WTC11 (cell line): Measurements from ENCODE around the gene FNDC3B. TPM values are rescaled to one million over a fixed set of nuclear protein-coding genes. Genes with fewer than 3 reads are reported as not detected.

Experiments
- ATAC-seq: fragments of 200-7000 bp; cut with Tn5 transposase; 2 replicates; pipeline ENCODE4 v1.10.0; 2021; ENCODE audit warnings: mild to moderate bottlenecking, moderate library complexity
- CTCF ChIA-PET: fragments of 300-600 bp; sonication (Branson Sonifier 250); formaldehyde crosslinking; loops from one replicate; lab custom pipeline; 2021; ENCODE audit warnings: antibody characterized with exemption; lab: Charles Lee
- POLR2A ChIA-PET: fragments of 350-600 bp; sonication (Branson Sonifier 250); formaldehyde crosslinking; loops from one replicate; lab custom pipeline; 2021; ENCODE audit warnings: antibody characterized with exemption; lab: Charles Lee
- DNase-seq: peaks from one replicate; pipeline ENCODE4 v3.0.0; 2021; ENCODE audit warnings: low spot score
- H3K27ac Mint-ChIP-seq: 2 replicates; pipeline ENCODE4 v1.8.0; 2021; ENCODE audit warnings: mixed read lengths
- H3K27me3 Mint-ChIP-seq: 2 replicates; pipeline ENCODE4 v1.8.0; 2021; ENCODE audit warnings: low read depth, mild to moderate bottlenecking, moderate library complexity, mixed read lengths
- H3K36me3 Mint-ChIP-seq: 2 replicates; pipeline ENCODE4 v1.8.0; 2021; ENCODE audit warnings: mixed read lengths
- H3K4me1 Mint-ChIP-seq: 2 replicates; pipeline ENCODE4 v1.8.0; 2022; ENCODE audit warnings: mixed read lengths
- H3K4me3 Mint-ChIP-seq: 2 replicates; pipeline ENCODE4 v1.8.0; 2021; ENCODE audit warnings: mild to moderate bottlenecking, moderate library complexity, mixed read lengths
- H3K9me3 Mint-ChIP-seq: 2 replicates; pipeline ENCODE4 v1.8.0; 2021; ENCODE audit warnings: mixed read lengths
- E2F4 ChIP-seq: sonication (generic); formaldehyde crosslinking; IDR thresholded peaks from 2 replicates; pipeline ENCODE4 v1.8.1; 2022; ENCODE audit warnings: low read depth, mild to moderate bottlenecking, moderate library complexity, missing genetic modification reagents, borderline replicate concordance
- FOXP1 ChIP-seq: sonication (generic); formaldehyde crosslinking; IDR thresholded peaks from 2 replicates; pipeline ENCODE4 v1.8.0; 2022; ENCODE audit warnings: missing genetic modification reagents, mild to moderate bottlenecking, moderate library complexity, borderline replicate concordance
- FOXP4 ChIP-seq: sonication (generic); formaldehyde crosslinking; IDR thresholded peaks from 2 replicates; pipeline ENCODE4 v1.8.0; 2022; ENCODE audit warnings: mild to moderate bottlenecking, missing genetic modification reagents
- GRHL2 ChIP-seq: fragments of 250-450 bp; sonication (Bioruptor Pico); IDR thresholded peaks from 2 replicates; pipeline ENCODE4 v1.8.0; 2022; ENCODE audit warnings: mild to moderate bottlenecking, moderate library complexity; ENCODE audit not compliant: insufficient replicate concordance, severe bottlenecking
- HMGXB4 ChIP-seq: sonication (generic); formaldehyde crosslinking; IDR thresholded peaks from 2 replicates; pipeline ENCODE4 v1.8.1; 2023; ENCODE audit warnings: mild to moderate bottlenecking, moderate library complexity, missing genetic modification reagents
- IRF2 ChIP-seq: sonication (generic); formaldehyde crosslinking; IDR thresholded peaks from 2 replicates; pipeline ENCODE4 v1.8.0; 2022; ENCODE audit warnings: low read depth, missing genetic modification reagents, borderline replicate concordance
- NFE2L1 ChIP-seq: sonication (generic); formaldehyde crosslinking; IDR thresholded peaks from 2 replicates; pipeline ENCODE4 v1.8.1; 2023; ENCODE audit warnings: missing genetic modification reagents
- USF2 ChIP-seq: sonication (generic); formaldehyde crosslinking; IDR thresholded peaks from 2 replicates; pipeline ENCODE4 v1.8.1; 2023; ENCODE audit warnings: mild to moderate bottlenecking, missing genetic modification reagents, moderate library complexity
- ZMAT4 ChIP-seq: fragments of 250-450 bp; sonication (Bioruptor Pico); IDR thresholded peaks from 2 replicates; pipeline ENCODE4 v1.9.0; 2021; ENCODE audit warnings: mild to moderate bottlenecking
- ZNF219 ChIP-seq: sonication (generic); formaldehyde crosslinking; IDR thresholded peaks from 2 replicates; pipeline ENCODE4 v1.8.0; 2023; ENCODE audit warnings: missing genetic modification reagents, mild to moderate bottlenecking, borderline replicate concordance
- ZNF232 ChIP-seq: sonication (generic); formaldehyde crosslinking; IDR thresholded peaks from 2 replicates; pipeline ENCODE4 v1.8.0; 2022; ENCODE audit warnings: mild to moderate bottlenecking, missing genetic modification reagents
- ZNF263 ChIP-seq: sonication (generic); formaldehyde crosslinking; IDR thresholded peaks from 2 replicates; pipeline ENCODE4 v1.8.1; 2022; ENCODE audit warnings: low read depth, mild to moderate bottlenecking, moderate library complexity, missing genetic modification reagents
- total RNA-seq: library from RNA; stranded (reverse); gene quantifications from 3 replicates; pipeline ENCODE4 v1.2.3, GENCODE V29; 2021
- TF ChIP-seq, protein P1 (sequence below): sonication (generic); formaldehyde crosslinking; IDR thresholded peaks from 2 replicates; pipeline ENCODE4 v1.8.0; 2022; ENCODE audit warnings: missing genetic modification reagents
- TF ChIP-seq, protein P2 (sequence below): sonication (generic); formaldehyde crosslinking; IDR thresholded peaks from 2 replicates; pipeline ENCODE4 v1.8.1; 2022; ENCODE audit warnings: mild to moderate bottlenecking, moderate library complexity, missing genetic modification reagents

FNDC3B gene
- total RNA-seq, 1 experiment from 2014 or later: 42.8 TPM

DNA sequence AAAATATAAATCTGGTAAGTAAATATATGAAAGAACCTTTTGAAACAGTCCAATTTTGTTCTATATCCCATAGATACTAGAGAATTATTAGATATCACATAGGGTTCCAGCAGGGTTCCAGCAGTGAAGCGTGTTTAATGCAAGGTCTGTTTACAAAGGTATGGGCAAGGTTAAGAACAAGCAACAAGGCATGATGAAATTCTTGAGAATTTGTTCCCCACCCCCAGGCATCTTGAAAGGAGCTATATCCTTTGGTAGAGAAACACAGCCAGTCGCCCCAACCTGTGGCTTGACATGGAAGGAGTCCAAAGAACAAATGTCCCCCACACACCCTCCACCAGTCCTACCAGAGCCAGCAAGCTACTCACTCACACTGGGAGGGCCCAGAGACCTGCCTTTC lies 18.6 kb upstream of the FNDC3B start (continued):
- TF ChIP-seq, protein P1, sequence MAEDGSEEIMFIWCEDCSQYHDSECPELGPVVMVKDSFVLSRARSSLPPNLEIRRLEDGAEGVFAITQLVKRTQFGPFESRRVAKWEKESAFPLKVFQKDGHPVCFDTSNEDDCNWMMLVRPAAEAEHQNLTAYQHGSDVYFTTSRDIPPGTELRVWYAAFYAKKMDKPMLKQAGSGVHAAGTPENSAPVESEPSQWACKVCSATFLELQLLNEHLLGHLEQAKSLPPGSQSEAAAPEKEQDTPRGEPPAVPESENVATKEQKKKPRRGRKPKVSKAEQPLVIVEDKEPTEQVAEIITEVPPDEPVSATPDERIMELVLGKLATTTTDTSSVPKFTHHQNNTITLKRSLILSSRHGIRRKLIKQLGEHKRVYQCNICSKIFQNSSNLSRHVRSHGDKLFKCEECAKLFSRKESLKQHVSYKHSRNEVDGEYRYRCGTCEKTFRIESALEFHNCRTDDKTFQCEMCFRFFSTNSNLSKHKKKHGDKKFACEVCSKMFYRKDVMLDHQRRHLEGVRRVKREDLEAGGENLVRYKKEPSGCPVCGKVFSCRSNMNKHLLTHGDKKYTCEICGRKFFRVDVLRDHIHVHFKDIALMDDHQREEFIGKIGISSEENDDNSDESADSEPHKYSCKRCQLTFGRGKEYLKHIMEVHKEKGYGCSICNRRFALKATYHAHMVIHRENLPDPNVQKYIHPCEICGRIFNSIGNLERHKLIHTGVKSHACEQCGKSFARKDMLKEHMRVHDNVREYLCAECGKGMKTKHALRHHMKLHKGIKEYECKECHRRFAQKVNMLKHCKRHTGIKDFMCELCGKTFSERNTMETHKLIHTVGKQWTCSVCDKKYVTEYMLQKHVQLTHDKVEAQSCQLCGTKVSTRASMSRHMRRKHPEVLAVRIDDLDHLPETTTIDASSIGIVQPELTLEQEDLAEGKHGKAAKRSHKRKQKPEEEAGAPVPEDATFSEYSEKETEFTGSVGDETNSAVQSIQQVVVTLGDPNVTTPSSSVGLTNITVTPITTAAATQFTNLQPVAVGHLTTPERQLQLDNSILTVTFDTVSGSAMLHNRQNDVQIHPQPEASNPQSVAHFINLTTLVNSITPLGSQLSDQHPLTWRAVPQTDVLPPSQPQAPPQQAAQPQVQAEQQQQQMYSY (CRISPR knock-in tag): no peak
- TF ChIP-seq NFE2L1 (no peak), ZMAT4 (CRISPR knock-in tag) (no peak), ZNF263 (CRISPR knock-in tag) (no peak), GRHL2 (no peak), FOXP1 (no peak), E2F4 (CRISPR knock-in tag) (no peak)

DNA sequence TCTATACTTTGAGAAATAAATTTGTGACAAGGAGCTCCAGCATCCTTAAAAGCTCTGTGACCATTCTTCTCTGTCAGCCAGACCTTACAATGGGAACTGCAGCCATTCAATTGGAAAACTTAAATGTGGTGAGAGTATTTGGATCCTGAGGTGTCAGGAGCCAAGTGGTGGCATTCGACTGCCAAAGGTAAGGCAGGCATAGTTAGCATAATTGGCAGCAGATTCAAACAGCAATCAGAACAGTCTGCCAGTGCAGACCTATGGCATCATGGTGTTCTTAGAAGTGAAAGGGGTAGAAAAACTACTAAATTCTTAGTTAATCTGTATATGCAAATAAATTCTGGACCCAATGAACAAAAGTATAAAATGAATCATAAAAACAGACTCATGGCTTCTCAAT lies 18.2 kb upstream of the FNDC3B start:
- ChIA-PET POLR2A (no interaction called here), CTCF (interaction anchor here (0.5 kb wide), 1 partner anchor 298 kb away, joined by 3 read pairs; no protein-coding TSS in a partner anchor)
- no peaks in the 10 kb centered on the region for H3K4me1 Mint-ChIP-seq
- H3K9me3 Mint-ChIP-seq: peaks cover 4% of the 10 kb centered on the region
- no peaks in the 10 kb centered on the region for H3K36me3 Mint-ChIP-seq
- DNase-seq (no peak), ATAC-seq (no peak)
- no peaks in the 10 kb centered on the region for H3K27me3 Mint-ChIP-seq
- TF ChIP-seq HMGXB4 (no peak), FOXP4 (CRISPR knock-in tag) (no peak), ZNF232 (CRISPR knock-in tag) (no peak), IRF2 (no peak), USF2 (CRISPR knock-in tag) (no peak), ZNF219 (CRISPR knock-in tag) (no peak)
- TF ChIP-seq, protein P2, sequence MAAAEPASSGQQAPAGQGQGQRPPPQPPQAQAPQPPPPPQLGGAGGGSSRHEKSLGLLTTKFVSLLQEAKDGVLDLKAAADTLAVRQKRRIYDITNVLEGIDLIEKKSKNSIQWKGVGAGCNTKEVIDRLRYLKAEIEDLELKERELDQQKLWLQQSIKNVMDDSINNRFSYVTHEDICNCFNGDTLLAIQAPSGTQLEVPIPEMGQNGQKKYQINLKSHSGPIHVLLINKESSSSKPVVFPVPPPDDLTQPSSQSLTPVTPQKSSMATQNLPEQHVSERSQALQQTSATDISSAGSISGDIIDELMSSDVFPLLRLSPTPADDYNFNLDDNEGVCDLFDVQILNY: no peak
- H3K27ac Mint-ChIP-seq: no peak overlapping the region
- no peak overlapping the region for H3K4me3 Mint-ChIP-seq
